Stimulated activated CD4-positive, alpha-beta T cell treated with anti-CD3 and anti-CD28 coated beads, Interleukin-15, amount 100 ng/mL, for 24 hours (primary cell): ENCODE measurements around the gene FAM170B.

Experiments
- DNase-seq: peaks from one replicate; pipeline ENCODE4 v3.0.0-alpha.2; 2020

The FAM170B gene

DNA sequence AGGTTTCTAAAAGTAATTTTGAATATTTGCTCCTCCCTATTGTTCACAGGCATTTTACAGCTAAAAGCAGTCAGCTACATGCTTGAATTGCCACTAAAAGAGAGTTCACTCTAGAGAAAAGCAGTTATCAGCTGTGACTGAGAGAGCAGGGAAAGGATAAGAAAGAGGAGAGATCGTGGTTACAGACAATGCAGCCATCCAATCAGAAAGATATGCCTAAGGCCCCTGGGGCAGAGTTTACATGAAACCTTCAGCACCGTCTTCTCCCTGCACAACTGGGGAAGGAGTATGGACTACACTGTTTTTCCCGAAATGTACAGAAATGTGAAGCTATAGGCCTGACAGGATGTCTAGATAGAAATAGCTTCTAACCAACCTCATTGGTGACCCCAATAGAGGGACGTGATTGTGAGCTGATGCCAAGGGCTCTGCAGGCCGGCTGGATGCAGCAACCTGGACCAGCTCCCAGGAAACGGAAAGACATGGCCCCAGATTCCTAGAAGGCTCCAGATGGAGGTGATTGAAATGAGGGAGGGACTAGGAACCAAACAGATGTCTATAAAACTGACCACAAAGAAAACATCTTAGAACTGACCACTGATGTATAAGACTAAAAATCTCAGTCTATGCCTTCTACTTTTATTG, 15.3 kb downstream of the FAM170B start:
- DNase-seq, result no peak

DNA sequence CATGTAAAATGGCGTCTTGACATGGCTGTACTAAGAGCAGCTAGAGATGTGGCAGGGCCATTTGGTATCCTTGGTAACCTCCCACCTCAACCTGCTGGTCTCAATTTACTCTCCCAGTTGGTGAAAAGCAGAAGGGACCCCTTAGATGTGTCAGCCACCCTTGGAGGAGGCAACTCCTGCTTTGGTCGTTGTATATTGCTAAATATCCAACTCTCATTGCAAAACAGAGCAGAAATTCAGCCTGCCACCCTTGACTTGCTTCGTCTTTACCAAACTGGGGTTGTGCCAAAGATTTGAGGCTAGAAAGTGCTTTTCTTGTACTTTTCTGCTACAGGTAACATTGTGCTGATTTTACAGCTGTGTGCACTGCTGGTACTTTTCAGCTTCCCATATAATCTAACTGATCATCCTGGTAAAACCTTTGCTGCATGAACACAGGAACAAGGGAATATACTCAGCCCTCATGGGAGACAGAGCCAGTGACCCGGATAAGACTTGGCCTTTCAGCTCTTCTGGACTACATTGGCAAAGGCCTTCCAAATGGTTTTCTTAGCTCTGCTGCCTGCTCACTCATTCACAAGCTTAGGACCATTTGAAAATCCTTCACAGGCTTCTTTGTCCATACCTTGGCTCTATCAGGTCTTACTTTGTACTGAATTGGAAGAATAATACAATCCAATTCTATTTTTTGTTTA, 16.3 kb downstream of the FAM170B start:
- no peak for DNase-seq

DNA sequence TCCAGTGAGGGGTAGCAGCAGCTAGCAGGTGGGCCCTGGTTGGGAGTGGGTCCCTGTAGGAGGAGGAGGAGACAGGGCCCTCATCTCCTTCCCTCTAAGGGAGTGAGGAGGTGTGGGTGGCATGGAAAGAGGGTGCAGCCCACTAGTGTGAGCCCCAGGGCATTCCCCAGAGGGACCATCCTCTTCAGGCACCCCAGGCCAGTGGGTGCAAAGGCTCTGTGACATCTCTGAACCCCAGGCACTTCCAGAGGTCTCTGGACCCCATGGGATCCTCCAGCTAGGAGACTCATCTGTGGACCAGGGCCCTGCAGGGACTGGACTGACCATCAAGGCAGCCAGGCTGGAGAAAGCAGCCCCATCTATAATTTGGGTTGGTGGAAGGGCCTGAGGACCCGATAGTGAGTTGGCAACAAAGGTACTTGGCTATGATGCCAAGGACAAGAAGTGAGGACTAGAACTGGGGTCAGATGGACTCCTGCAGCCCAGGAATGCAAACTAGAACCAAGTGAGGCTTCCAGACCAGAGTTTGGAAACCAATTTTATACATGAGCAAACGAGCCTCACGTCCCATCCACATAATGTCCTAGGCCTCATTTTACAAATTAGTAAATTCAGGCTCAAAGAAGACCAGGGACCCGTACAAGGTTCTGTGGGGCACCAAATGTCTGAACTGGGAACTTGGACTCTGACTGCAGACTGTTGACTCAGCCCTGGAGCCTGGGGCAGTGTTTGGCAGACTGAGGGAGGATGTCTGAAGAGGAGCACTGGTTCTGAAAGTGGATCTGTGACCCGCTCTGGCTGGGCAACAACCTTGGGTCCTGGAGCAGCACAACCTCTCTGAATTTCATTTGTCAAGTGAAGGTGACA, 17.1 kb downstream of the FAM170B start:
- no peak for DNase-seq

DNA sequence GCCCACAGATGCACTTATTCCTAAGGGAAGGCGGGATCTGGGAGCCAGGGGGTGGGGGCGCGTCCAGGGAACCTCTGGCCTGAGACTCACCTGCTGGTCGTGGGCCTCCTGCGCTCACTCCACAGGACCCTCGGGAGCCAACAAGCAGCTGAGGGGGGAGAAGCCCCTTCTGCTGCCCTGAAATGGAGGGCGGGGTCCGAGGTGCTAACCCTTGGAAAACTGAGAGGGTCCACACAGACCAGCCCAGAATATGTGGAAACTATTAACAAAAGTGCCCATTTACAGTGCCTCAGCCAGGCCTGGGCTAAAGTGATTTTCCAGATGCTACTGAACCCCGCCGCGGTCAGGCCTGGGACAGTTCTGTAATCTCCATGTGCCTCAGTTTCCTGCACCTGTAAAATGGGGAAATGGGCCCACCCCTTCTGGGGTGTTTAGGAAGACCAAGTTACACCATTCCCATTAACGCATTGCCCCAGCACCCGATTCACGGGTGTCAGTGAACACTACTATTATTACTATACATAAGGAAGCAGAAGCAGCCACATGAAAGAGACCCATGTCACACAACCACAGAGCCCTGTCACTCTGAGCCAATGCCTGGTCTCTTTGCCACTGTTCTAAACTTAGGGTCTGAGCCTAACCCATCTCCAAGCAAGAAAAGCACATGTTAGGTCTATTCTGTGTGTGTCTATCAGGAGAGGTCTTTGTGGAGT, 17.9 kb downstream of the FAM170B start:
- DNase-seq, result no peak

DNA sequence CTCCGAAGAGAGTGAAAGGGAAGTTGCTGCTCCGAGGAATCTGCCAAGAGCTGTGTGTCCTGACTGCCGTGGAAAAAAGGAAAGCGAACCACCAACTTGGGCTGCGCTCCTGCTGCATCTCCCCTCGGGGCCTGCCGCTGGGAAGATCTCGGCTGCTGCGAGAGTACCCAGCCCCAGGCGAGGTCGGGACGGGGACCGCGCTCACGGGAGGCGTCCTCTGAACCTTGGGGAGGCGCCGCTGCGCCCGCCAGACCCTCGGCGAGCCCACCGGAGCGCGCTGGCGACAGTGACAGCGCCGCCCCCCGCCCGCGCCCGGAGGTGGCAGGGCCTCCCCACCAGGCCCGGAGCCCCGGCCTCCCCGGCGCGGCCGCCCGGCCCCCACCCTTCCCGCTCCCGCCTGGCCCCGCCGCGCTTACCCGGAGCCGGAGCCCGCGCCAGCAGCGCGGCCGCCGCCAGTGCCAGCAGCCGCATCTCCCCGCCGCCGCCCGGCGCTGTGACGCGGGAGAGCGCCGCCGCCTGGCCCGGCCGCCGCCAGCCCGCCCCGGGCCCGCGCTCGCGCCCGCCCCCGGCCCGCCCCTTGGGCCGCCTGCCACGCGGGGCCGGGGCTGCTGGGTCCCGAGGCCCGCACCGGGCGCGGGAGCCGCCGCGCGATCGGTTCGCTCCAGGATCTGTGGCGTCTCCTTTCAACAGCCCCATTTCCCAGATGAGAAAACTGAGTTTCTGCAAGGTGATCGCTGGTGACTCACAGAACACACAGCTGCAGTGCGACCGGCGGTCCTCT, 18.6 kb downstream of the FAM170B start, which contains the start of gene VSTM4:
TSS of gene VSTM4 (minus strand) at position 508 of the 781 bp plus-strand sequence. CDS start at position 471, 37 bp downstream.
- DNase-seq, result no peak

DNA sequence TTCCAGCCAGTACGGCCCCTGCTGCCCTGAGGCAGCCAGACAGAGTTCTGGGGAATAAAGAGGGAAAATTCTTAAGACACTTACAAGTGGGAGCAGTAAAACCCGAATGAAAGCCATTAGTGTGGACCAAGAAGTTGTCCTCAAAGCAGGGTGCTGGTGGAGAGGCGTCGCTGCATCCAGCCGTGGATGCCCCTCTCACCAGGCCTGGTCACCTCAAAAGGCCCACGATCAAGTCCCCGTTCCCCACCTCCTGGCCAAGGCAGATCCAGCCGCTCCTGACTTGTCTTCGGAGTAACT, 19.2 kb downstream of the FAM170B start:
- no peak for DNase-seq

DNA sequence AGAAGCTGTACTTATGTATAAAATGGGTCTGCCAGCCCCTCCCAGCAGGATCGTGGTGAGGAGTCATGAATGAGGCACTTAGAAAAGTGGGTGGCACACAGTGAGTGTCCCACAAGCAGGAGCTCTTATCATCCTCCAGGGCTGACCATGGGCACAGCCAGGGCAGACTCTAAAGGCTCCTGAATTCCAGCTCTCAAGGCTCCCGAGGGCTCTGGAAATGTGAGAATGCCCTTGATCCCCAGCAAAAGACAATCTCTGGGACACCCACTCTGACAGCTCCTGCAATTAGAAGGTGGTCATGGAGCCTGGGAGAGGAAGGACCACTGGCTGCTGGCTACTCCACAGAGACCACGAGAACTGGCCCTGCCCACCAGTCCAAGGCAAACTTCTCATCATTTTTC, 20.1 kb downstream of the FAM170B start:
- DNase-seq, result no peak

DNA sequence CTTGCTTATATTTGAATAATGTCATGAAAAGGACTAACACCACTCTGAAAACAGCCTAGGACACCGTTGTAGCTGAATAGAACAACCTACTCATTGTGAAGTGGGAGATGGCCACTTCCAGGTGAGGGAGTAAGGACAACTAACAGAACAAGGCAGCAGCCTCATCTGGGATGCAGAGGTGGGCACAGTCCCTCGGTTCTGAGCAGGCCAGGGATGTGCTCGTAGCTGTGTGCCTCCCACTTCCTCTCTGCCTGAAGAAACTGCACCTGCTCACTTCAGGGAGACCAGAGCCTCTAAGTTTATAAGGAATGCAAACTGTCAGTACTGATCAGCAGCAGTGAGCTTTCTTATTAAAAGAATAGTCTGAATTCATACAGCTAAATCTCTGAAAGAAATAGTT, 21.0 kb downstream of the FAM170B start:
- DNase-seq, result no peak

DNA sequence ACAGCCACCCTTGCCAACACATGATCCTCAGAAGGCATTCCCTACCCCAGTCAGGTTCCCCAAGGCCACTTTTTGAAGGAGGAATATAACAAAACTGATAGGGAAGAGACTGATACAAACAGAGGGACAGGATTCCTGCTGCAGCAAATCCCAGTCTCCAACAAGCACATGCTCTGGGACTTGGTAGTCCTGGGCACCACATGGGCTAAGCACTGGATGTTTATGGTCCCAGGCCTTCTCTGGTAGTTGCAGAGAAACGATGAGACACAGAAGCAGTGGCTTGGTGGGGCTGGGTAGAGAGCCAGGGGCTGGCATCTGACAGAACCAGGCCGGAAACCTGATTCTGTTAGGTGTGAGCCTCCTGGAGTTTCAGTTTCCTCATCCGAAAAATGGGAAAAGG, 21.7 kb downstream of the FAM170B start:
- no peak for DNase-seq

DNA sequence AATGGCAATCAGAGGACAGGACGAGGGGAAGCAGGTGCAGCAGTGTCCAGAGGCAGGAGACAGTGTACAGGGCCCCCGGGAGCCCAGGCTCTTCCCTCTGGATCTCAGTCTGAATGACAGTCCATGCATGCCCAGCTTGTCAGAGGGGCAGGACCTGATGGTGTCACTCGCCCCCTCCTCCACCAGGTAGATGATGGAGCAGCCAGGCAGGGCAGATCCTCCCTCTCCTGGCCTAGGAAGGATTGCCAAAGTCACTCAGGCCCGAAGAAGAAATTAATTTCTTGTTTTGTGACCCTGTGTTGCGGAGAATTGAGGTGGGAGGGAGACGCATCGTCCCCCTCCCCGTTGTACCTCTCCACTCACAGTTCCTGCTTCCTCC, 22.5 kb downstream of the FAM170B start:
- DNase-seq, result no peak

DNA sequence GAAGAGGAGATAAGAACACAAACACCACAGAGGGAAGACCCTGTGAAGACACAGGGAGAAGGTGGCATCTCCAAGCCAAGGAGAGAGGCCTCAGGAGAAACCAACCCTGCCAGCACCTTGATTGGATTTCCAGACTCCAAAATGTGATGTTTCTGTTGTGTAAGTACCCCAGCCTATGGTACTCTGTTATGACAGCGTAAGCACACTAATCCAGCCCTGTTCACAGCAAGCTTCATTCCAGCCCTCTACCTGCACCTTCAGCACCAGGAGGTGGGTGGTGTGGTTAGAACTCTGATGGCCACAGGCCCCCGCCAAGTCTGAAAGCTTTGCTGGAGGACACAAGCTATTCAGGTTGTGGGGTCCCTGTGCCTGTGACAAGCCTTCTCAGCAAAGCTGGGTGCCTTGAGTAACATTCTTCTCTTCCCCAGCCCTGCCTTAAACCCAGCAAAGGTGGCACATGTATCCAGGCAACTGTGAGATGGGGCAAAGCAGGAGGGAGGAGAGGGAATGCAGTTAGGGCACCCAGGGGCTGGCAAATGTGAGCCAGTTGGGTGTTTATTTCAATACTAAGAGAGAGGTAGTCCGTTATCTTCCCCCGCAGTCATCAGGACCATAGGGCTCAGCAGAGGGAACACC, 23.0 kb downstream of the FAM170B start:
- DNase-seq, result no peak

DNA sequence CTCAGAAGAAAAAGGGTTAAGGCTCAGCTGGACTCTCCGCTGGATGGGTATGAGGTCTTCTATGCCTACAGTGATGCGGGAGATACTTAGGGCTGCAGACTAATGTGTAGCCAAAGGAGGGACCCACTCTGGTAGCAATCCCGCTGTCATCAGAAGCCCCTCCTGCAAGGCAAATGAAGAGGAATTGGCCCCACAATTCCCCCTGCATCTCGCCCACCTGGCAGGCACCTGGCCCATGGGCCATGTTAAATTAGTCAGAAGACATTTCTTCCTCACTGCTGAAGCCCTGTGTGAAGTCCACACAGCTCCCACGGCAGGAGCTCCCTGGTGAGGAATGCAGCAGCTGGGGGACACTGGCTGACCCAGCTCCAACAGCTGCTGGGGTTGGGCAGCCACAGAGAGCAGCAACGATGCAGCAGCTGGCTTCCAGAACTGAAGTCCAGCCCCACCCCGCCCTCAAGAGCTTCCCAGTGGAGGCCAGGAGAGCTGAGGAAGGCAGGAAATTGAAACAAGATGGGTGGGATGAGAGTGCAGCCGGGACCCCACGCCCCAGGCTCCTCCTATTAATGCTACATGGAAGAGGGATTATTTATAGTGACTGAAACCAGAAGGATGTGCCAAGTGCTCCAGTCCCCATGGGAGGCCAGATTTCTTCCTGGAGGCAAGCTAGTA, 24.0 kb downstream of the FAM170B start:
- DNase-seq, result no peak

DNA sequence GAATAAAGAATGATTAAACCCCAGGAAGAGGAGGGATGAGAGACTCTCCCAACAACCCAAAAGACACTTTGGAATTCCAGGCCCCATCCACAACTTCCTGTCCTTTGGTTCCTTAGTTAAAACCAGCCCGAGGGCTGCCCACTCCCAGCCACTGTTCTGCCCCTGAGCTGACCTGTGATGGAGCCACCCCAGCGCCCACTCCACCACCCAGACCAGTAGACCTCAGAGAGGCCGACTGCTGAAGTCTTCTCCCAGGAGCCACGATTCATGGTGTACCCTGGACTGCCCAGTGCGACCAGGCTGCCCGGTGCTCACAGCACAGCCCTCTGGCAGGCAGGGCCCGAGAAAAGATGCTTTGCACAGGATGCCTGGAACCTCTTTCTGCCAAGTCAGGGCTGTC, 25.2 kb downstream of the FAM170B start:
- no peak for DNase-seq

DNA sequence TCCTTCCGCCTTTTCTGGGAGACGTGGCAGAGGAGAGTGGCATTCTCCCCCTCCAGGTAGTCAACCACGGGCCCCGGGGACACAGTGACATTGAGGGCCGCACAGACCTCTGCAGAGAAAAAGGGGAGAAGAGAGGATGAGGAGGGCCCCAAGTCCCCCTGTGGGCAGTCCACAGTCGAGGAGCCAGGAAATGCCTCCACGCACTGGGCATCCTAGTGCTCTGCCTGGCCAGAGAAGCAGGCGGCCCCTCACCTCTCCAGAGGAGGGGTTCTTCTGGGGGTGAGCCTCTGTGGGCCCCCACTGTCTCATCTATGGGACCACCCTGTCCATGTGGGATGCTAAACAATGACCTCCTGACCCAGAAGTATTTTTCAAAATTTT, 25.9 kb downstream of the FAM170B start:
- DNase-seq, result no peak

DNA sequence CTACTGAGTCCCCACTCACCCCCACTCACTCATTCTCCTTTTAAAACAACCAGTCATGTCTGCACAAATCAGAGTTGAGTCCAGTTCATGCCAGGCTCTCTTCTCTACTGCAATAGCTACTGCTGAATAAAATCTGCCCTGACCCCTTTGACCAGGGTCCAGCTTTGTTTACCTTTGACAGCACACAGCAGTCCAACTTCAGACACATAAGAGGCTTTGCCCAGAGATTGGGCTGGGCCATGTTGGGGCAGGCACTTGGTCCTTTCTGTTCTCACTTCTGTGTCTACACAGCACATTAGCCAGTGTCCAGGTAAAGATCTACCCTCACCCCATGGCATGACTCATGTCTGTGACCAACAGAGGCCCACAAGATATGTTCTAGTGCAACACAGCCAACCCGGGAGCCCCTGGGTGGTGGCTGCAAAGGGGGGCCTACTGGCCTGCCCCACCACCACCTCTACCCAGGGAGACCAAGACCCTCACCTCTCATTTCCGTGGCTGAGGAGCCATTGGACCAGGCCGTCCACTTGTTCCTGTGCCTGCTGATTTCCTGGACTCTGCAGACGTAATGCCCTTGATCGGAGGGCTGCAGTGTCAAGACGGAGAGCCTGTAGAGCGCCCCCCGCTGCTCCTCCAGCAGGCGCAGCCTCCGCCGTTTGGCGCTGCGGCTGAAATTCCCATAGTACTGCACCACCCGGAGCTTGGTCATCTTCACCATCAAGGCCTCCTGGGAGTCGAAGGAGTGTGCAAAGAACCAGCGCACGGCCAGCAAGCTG, 26.5 kb downstream of the FAM170B start:
- DNase-seq, result no peak

DNA sequence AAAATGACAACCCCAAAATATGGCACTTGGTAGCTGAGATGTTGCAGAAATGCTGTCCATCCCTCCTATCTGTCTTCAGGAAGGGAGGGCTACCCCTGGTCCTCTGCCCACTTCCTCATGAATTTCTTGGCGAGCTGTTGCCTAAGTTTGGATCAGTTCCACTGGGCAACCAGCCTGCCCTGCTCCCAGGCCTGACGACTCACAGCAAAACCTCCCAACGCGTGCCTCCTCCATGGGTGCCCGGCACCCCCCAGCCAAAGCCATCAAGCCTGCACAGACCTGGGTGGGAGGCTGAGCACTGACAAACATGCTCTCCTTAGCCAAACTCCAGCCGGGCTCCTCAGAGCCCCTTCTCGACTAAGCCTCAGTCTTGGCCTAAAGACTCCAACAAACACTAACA, 27.4 kb downstream of the FAM170B start:
- DNase-seq, result no peak

DNA sequence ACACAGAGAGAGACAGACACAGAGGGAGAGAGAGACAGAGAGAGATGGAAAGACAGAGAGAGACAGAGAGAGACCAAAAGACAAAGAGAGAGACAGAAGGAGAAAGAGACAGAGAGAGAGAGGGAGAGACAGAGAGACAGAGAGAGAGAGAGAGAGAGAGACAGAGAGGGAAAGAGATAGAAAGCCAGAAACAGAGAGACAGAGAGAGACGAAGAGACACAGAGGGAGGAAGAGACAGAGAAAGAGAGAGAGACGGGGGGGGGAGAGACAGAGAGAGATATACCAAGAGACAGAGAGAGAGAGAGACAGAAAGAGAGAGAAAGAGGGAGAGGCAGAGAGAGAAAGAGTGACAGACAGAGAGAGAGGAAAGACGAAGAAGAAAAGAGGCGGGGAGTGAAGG, 28.7 kb downstream of the FAM170B start:
- DNase-seq, result no peak

DNA sequence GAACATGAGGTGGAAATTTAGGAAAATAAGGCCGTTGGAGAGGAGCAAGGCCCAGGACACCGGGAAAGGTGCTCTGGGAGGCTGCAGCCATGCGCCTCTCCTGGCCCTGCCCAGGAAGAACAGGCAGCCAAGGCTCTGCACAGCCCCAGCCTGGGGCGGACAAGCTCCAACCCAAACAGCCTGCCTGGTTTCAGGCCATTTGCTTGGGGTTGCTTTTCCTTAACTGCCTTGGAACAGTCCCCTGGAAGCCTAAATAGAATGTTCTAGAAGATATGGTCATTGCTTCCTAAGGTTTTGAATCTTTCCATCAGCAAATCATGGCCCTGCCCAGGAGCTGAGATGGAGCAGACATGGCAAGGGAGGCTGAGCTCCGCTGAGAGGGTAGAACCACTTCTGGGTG, 29.5 kb downstream of the FAM170B start:
- no peak for DNase-seq

DNA sequence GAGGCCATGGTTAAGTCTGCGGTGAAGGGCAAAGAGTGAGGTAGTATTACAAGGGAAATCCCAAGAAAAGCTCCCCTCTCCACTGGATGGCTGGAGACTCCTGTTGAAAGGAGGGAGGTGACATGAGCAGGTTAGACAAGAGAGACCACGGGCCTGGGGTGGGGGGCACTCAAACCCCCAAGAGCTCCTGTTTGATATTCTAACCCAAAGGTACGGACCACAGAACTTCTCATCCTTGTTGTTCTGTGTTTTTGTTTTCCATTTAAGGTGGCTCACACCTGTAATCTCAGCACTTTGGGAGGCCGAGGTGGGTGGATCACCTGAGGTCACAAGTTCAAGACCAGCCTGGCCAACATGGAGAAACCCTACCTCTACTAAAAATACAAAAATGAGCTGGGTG, 30.1 kb downstream of the FAM170B start:
- no peak for DNase-seq

DNA sequence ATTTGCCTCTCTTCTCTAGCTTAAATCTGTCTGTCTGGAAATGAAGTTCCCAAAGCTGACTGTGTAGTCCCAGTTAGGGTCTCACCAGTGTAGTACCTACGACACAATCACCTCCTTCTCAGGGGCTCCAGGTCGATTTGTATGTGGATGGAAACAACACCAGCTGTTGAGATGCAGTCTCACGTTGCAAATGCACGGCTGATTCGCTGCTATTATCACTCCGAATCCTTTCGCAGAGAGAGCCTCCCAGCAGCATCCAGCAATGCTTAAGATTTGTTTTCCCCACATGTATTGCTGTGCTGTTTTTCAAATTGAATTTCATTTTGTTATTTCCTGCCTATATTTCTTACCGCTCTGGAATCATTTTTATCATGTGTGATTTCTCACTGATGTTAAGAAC, 34.8 kb downstream of the FAM170B start:
- no peak for DNase-seq
